T47D (cell line): ENCODE measurements around the gene SERPINA4.
"Not testable (repeated sequence)": the region's sequence is repeated elsewhere in the genome, so short reads cannot be mapped to it uniquely, and the experiment has no call there.

Experiments
- DNase-seq, 2 experiments: peaks; one replicate each; pipeline versions ENCODE4 v3.0.0 to v3.0.0-alpha.2; 2011 to 2012; ENCODE audit warnings: low read depth in 1 of 2, low spot score in 1 of 2
- JUND ChIP-seq: IDR thresholded peaks from 2 replicates; pipeline ENCODE4 v1.6.1; 2012; ENCODE audit warnings: low read depth
- in situ Hi-C: cut with HindIII; loops from 2 replicates; pipeline ENCODE4 v1.10.0; 2016; ENCODE audit warnings: low sequenced_read_pairs, low pct_unique_long_range_greater_than_20kb

Gene SERPINA4

DNA sequence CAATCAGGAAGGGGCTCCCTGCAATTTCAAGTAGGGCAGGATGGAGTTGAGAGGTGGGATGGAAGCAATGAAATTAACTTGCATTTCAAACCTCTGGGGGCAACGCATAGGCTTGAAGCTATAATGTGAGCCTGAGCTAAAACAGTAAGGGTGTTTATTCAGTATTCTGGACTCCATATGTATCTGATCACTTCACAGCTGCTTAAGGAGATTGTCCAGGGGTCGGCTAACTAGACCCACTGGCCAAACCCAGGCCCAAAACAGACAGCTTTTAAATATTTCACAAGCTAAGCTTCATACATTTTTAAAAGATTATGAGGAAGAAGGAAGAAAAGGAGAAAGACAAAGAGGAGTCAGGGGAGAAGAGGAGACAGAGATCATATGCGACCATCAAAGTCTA, 44.1 kb downstream of the SERPINA4 start:
- in situ Hi-C loops: no loop called here
- no peak for TF ChIP-seq JUND
- DNase-seq: no peak

DNA sequence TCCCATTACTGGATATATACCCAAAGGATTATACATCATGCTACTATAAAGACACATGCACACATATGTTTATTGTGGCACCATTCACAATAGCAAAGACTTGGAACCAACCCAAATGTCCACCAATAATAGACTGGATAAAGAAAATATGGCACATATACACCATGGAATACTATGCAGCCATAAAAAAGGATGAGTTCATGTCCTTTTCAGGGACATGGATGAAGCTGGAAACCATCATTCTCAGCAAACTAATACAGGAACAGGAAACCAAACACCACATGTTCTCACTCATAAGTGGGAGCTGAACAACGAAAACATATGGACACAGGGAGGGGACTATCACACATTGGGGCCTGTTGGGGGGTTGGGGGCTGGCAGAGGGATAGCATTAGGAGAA, 47.7 kb downstream of the SERPINA4 start:
- DNase-seq, in situ Hi-C loops: not testable (repeated sequence)

DNA sequence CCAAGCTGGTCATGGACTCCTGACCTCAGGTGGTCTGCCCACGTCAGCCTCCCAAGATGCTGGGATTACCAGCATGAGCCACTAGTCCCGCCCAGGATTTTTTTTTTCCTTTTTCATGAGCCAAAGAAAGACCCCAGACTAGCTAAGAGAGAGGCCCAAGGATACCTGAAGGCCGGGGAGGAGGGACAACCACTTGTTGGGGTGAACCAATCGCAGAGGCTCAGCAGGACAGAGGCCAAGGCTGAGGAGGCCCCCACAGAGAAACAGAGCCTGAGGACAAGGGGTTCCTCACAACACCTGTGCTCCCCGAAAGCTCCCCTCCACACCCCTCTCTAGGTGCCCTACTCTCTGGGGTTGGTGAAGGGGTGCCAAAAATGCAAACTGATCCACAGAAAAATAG, 49.9 kb downstream of the SERPINA4 start:
- no peak for DNase-seq

DNA sequence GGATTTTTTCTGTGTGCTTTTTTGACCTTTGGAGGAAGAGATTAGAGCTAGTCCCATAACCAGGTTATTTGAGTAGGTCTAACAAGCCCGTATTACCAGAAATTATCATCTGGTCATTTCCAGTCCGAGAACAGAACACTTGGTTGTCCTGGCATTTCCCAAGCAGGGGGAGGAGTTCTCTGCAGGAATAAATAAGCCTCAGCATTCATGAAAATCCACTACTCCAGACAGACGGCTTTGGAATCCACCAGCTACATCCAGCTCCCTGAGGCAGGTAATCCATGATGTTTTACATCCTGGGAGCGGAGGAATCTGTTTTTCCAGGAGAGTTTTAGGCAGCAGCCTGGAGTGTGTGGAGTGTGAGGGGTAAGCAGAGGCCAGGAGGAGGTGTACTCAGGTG, 50.9 kb downstream of the SERPINA4 start, which contains the start of gene SERPINA3:
SERPINA3 (plus strand) TSS at position 218 of the 400 bp plus-strand sequence. CDS start 2,051 bp downstream, outside the sequence.
- peak in 1 of 2 experiments; percentile 32 for DNase-seq
- in situ Hi-C loops: no loop called here
- no peak for TF ChIP-seq JUND

More for the DNA sequence above, 49.9 kb downstream of the SERPINA4 start:
- in situ Hi-C loops: no loop called here
- TF ChIP-seq JUND: no peak

DNA sequence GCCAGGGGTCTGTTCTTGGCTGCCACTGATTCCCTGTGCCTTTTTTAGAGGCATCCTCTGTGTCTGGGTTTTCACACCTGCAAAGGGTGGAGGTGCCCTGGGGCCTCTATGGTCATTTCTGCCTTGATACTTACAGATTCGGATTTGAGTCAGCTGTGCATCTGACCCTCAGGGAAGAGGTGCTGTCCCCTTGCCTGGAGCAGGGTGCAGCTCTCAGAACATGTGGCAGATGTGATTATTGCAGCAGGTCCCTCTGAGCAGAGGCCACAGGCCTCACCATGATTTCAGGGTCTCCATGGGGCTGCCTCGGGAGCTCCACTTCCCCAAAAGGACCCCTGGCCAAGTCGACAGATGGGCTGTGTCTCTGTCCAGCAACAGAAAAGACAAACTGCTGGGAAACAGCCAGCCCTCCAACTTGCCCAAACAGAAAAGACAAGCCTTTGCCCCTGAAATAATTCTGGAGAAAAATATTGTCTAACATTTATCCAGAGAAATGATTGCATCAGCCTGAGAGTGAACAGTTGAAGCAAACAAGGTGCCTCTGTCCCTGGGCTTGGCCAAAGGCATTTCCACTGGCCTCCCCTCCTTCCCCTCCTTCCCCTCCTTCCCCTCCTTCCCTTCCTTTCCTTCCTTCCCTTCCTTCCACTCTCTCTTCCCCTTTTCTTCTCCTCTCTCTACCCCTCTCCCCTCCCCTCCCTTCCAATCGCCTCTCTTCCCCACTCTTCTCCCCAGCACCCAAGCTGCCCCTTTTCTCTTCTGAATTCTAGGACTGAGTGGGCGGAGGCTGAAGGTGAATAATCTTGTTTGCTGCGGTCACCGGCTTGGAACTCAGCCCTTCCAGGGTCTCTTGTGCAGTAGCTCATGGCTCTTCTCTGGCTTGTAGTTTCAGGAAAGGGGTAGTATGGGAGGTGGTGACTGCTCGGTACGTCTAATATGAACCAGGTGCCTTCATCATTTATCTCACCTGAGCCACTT, 51.6 kb downstream of the SERPINA4 start:
- no peak for TF ChIP-seq JUND
- in situ Hi-C loops: no loop called here

DNA sequence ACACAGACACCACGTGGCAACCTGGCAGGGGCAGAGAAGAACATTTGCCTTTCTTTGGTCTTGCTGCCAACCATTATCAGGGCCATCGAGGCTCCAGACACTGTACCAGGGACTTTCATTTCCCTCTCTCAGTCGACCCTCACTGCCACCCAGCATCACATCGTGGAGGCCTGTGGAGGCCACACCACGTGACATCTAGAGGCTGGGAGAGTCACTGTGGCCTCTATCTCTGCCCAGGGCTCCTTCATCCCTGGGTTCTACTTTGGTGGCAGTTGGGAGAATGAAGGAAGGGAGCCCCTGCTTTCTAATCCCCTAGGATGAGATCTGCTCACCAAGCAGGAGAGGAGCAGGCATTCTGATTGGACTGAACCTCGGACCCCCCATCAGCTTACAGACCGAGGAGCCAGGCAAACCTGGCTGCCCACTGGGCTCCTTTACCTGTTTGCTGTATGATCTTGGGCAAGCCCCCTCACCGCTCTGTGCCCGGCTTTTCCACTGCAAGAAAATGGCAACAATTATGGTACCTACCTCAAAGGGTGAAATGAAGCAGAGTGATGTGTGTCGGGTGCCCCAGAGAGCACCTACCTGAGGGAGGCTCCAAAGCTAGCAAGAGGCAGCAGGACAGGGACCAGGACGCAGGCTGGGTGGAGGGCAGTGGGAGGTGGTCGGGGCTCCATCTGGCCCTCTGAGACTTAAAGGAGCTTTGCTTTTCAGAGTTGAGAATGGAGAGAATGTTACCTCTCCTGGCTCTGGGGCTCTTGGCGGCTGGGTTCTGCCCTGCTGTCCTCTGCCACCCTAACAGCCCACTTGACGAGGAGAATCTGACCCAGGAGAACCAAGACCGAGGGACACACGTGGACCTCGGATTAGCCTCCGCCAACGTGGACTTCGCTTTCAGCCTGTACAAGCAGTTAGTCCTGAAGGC, 52.7 kb downstream of the SERPINA4 start:
- in situ Hi-C loops: no loop called here
- no peak for TF ChIP-seq JUND
- no peak for DNase-seq

More for the DNA sequence above, 51.6 kb downstream of the SERPINA4 start:
- DNase-seq: no peak

DNA sequence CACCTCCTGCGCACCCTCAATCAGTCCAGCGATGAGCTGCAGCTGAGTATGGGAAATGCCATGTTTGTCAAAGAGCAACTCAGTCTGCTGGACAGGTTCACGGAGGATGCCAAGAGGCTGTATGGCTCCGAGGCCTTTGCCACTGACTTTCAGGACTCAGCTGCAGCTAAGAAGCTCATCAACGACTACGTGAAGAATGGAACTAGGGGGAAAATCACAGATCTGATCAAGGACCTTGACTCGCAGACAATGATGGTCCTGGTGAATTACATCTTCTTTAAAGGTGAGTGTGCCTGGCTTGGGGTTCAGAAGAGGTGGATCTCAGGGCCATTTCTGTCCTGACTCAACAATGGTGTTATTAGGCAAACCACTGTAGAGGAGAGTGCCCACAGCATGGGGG, 53.6 kb downstream of the SERPINA4 start:
- no peak for DNase-seq
- TF ChIP-seq JUND: no peak
- in situ Hi-C loops: no loop called here

DNA sequence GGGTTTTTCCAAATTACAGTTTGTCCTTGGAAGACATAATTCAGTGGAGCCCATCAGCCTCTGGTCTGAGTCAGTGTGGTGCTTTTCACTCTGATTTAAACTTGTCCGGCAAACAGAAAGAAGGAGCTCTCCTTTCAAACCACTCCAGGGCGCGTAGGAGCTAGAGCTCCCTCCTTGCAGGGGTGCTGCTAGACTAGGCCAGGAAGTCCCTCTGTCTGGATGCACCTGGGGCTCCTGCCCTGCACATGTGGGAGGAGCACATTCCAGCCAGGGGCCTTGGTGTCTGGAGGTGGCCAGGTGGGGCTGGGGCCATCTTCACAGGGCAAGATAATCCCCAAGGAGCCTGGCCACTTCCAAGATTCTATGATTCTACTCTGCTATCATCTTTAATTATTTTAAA, 54.0 kb downstream of the SERPINA4 start:
- no peak for DNase-seq
- in situ Hi-C loops: no loop called here
- TF ChIP-seq JUND: no peak

DNA sequence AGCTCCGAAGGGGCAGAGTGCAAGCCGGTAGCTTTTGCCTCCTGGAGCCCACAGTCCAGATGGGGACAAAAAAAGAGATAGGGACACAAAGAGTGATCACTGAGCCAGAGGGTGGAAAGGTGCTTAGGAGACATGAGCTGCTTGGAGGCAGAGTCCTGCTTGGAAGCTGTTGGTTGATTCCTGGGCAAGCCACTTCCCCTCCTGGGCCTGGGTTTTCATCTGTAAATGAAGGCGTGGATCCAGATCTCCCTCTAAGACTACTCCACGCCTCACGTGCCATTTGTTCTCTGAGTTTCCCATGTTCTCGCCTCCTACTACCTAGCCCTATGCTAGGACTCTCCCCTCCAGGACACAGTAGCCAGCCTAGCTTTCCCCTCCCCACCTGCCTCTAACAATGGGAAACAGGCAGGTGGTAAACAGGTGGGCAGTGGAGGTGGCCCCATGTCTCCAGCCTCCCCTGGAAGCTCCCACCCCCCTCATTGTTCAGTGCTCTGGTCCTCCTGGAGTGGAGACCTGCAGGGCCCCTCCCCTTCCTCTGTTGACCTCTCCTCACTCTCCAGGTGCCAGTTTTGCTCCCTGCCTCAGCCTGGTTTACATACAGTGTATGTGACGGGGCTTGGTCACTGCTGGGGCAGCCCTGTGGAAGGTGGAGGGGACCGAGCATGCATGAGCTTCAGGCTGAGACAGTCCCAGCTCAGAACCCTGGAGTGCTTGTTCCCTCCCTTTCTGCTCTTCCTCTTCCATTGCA, 54.8 kb downstream of the SERPINA4 start:
- no peak for TF ChIP-seq JUND
- in situ Hi-C loops: no loop called here
- no peak for DNase-seq

DNA sequence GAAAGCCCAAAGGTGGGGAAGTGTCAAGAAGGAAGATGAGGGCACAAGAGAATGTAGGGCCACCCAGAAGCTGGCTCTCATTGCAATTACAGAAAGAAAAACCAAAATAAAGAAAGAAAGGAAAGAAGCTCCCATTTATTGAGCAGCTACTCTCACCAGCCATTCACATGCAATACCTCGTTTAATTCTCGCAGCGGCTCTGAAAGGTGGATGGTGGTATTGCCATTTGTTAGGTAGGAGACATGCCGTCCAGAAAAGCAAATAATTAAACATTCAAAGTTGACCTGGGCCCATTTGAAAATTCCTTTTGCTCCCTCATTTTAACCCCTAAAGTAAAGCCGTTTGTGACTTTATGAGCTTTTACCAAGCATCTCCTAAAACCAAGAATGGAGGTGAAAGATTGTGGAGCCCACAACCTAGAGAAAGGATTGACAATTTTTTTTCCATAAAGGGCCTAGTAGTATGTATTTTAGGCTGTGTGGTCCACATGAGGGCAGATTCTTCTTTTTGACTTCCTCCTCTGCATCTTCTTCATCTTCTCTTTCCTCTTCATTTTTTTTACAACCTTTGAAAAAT, 56.2 kb downstream of the SERPINA4 start:
- in situ Hi-C loops: no loop called here
- no peak for TF ChIP-seq JUND
- no peak for DNase-seq

DNA sequence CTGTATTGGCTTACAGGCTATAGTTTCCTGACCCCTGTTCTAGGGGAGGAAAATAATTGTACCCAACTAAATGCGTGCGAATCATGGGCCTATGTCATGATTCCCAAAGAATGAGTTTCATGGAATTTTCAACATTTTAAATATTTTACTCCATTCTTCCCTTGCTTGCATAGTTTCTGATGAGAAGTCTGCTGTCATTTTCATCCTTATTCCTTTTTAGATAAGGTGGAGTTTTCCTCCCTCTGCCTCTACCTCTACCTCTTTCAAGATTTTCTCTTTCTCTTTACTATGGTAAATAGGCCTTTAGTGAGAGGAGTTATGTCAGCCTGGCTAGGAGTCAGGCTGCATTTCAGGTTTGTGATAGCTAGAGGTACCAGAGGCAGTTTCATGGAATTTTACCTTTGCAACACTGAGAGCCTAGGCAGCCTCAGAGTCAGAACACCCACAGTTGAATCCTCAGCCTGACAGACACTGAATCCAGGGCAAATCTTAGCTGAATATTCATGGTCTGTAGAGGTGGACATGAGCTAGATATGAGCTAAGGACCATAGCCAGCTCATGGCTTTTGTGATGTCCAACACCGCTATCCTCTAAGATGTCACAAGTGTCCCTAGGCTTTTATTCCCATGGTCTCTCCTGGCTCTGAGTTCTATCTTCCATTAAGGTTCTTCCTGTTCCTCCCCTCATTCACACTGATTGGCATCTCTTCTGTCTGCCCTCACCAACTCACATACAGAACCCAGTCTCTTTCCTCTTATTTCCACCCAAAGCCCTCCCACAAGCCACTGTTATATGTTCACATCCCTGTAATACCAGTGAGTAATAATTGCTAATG, 57.0 kb downstream of the SERPINA4 start:
- DNase-seq: no peak
- in situ Hi-C loops: no loop called here
- TF ChIP-seq JUND: no peak
